Measurements from ENCODE around the gene ACSBG1. TPM values are rescaled to one million over a fixed set of nuclear protein-coding genes. Genes with fewer than 3 reads are reported as not detected.

ACSBG1 gene
- total RNA-seq, 1 donor from 2014 or later: 1.6 TPM

DNA sequence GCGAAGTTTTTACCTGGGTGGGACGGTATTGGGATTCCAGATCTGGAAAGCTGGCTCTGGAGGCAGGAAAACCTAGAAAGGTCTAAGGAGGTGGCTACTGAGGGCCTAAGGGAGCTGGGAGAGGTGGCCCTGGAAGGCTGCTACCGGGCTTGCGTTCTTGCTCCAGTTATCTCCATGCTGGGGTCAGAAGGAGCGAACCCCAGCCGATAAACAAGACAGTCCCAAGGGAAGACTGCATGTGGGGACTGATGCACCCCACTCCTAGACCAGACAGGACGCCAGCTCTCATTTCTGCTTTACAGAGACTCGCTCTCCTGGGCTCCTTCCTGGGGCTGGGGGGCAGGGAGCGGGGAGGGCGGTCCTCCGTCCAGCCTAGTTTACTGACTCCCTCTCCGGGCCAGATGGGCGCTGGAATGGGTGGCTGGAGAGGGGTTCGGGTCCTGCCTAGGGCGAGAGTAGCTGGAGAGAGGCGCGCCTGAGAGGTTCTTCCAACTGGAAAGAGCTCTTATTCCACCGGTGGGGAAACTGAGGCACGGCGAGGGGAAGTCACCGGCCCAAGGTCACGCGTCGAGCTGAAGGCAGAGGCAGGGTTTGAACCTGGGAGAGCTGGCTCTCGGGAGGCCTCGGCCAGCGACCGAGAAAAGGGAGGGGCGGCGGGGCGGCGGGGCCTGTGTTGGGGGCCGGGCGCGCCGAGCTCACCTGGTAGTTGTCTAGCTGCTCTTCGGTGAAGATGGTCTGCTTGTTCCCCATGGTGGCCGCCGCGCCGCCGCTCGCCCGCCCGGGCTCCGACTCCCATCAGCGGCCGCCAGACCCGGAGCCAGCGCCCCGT, 103.7 kb downstream of the ACSBG1 start:
- no peak for DNase-seq (ENCODE audit: low spot score)

DNA sequence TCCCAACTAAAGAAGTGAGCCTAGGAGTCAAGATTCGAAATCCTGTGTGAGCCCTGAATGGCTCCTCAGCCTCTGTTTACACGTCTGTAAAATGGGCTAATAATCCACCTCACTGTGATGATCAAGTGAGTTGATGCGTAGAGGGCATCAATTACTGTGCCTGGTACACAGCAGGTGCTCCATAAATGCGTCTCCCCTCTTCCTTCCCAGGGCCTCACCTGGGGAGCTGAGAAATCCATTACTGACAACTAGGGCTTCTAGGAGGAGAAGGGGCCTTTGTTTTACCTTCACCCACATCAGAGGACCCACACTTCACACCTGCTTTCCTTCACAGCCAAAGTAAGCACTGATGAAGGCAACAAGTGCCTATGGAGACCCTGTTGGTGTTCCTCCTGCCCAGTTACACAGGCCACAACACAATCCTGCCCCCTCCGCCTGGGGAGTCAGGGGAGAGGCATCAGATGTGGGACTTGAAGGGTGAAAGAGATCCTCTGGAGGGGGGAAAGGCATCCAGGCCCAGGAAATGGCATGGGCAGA, 104.5 kb downstream of the ACSBG1 start:
- DNase-seq (ENCODE audit: low spot score): no peak

DNA sequence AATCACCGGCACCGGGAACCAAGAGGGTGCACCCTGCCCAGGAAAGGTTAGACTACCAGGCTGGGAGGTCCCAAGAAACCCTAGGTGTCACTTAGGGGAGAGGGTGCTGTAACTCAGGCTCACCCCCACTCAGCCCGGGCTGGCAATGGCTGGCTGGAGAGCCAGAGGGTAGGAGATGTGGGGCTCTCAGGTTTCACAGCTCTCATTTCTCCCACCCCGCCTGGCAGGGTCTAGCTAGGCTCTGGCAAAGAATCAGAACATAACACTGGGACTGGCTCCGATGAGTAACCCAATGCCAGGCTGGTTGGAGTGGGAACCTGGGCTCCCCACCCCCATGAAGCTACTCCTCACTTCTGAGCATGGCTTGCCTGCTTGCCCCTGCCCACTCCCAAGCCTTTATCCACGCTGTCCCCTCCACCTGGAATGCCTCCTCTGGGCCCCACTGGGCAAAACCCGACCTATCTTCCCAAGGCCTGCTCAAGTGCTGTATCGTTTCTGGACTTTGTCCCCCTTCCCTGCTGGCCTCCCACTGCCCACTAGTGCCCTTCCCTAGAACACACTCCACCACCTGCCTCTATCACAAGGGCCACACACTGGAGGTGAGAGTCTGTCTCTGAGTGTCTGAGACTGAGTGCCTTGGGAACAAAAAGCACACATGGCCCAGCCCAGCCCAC, 105.2 kb downstream of the ACSBG1 start:
- DNase-seq (ENCODE audit: low spot score): no peak

DNA sequence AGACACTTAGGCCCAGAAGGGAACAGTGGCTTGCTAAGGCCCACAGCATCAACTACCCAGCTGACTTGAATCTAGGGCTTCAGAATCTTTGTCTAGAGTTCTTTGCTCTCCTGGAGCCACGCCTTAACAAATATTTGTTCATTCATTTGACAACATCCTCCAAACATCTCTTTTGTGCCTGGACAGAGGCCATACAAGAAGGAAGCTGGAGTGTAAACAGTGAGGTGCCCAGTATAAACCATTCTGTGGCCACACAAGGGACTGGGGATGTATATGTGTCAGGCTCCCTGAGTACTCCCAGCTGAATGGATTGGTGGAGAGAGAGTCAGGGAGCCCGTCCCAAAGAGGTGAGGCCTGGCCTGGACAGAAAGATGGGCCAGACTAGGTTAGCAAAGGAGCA, 106.5 kb downstream of the ACSBG1 start:
- no peak for DNase-seq (ENCODE audit: low spot score)

DNA sequence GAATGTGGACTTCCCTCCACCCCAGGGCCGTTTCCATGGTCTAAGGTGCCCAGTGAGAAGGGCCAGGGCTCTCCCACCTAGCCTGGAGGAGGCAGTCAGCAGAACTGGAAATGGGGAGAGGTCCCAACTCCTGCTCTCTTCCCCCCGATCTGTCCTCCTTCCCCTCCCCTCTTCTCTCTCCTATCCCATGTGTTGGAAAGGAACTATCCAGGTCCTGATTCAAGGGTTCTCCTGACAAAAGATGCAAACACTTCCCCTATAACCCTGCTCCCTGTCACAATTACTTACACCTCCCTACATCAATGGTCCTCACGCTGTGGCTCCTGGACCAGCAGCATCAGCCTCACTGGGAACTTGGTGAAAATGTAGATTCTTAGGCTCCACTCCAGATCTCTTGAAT, 109.1 kb downstream of the ACSBG1 start:
- no peak for DNase-seq (ENCODE audit: low spot score)

DNA sequence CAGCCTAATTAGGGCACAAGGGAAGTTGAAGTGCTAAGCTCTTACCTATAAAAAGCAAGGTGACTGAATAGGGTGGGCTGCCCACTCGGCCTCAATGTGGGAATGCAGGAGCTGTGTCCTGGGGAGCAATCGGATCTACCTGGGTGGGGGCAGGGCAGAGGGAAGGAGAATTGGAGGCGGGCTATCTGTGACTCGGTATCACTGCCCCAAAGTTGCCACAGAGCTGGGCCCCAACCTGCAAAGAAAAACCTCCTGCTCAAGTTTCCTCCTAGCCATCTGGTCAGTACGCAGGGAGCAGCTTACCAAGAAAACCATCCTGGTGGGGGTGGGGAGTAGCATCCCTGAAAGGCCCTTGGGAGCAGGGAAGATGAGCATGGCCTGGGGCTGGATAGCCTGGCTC, 113.8 kb downstream of the ACSBG1 start:
- DNase-seq (ENCODE audit: low spot score): no peak

Other genes with a start within 250 kb of the ACSBG1 start
- gene TBC1D2B, start 156.9 kb downstream of the ACSBG1 start, total RNA-seq: 103 TPM
- gene SH2D7, start 142.0 kb downstream of the ACSBG1 start, total RNA-seq: not detected
- 15.9 TPM for gene CIB2, start 103.1 kb downstream of the ACSBG1 start, total RNA-seq
- gene IDH3A, start 85.2 kb downstream of the ACSBG1 start, total RNA-seq: 85.7 TPM
- gene DNAJA4, start 30.0 kb upstream of the ACSBG1 start, total RNA-seq: 78.0 TPM
- gene SKIC8, start 65.0 kb upstream of the ACSBG1 start, total RNA-seq: 55.7 TPM
- not detected for gene CRABP1, start 105.8 kb upstream of the ACSBG1 start, total RNA-seq
- 57.8 TPM for gene IREB2, start 203.7 kb upstream of the ACSBG1 start, total RNA-seq

Data from ureter (tissue), 1 donor.